HG03571 (cell line): Measurements from ENCODE around the gene HIVEP1.

ENCODE experiments used
- ATAC-seq: cut with Tn5 transposase; IDR thresholded peaks from one replicate; pipeline ENCODE4 v1.9.1; 2021; ENCODE audit not compliant: unreplicated experiment

HIVEP1 gene

DNA sequence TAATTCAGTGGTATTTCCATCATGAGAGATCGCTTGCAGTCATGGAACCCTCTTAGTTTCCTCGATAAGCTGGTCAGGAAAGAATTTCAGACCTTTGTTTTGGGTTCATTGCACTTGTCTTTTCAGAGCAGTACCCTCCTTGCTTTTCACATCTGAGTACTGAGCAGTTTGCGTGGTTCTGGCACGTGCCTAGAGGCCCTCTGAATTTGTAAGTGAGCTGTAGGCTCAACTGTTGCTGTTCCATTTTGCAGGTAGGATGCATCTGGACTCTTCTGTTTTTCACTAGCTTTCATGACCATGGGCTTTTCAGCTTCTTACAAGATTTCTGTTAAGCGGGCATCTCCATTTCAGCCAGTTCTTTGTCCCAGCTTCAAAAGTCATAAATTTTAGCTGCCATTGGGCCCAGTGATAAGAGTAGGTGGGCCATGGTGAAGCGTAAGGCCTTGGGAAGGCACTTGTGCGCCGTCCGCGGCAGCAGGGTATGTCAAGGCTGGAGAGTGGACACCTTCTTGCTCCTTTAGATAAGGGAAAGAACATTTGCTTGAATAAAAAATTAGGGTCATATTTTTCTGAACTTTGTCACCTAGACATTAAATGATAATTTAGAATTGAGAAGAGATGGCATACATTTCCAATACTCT lies 35.8 kb downstream of the HIVEP1 start:
- ATAC-seq, result no peak

DNA sequence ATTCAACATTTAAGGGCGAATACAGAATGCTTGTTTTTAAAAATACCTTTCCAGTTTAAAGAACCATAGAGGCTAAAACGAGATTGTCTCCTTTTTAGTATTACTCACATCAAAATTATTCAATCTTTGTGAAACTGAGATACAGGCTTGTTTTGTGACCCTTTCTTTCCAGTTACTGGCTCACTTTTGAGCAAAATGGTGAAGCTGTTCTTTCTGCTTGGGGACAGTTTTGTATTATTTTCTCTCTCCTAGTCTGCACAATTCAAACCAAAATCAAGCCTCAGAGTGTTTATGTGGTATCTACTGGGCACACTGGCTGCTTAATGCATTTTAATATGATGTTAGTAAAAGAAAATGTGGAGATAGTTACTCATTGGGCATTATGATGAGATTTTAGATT lies 36.5 kb downstream of the HIVEP1 start:
- ATAC-seq, result no peak

DNA sequence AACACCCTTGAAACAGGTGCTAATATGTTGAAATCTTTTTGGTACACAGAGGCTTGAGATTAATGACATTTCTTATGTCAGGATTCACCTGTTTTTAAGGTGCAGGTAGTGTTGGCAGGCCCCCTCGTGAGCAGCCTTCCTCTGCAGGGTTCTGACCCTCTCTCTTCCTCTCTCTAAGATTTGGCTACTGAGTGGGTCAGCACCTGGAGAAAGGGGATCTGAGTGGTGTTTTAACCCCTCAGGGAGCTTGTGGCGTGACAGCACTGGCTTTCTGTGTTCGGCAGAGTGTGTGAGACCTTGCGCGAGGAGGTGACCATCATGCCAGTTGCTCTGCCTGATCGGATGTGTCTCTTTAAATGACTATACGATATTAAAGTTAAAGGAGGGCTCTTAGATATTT lies 37.1 kb downstream of the HIVEP1 start:
- ATAC-seq, result peak; percentile 40

DNA sequence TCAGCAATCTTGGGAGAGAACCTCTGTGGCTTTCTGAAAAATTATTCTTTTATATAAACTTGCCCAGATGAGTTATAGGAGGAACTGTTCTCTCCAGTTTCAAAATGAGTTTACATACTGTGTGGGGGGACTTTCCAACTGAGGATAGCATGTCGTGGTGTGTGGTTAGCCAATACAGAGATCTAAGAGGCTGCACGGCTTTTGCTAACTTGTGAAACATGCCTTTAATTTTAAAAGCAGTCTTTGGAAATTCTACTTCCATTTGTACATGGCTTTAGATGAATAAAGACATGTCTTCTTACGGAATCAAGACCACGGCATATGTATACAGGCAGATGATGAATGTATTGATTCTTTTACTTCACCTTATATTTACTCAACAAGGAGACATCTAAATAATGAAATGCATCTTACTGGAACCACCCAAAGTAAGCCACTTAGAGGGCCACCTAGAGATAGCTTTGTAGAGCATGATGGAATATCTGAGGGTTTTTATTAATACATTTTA lies 39.8 kb downstream of the HIVEP1 start:
- ATAC-seq, result peak; percentile 83

DNA sequence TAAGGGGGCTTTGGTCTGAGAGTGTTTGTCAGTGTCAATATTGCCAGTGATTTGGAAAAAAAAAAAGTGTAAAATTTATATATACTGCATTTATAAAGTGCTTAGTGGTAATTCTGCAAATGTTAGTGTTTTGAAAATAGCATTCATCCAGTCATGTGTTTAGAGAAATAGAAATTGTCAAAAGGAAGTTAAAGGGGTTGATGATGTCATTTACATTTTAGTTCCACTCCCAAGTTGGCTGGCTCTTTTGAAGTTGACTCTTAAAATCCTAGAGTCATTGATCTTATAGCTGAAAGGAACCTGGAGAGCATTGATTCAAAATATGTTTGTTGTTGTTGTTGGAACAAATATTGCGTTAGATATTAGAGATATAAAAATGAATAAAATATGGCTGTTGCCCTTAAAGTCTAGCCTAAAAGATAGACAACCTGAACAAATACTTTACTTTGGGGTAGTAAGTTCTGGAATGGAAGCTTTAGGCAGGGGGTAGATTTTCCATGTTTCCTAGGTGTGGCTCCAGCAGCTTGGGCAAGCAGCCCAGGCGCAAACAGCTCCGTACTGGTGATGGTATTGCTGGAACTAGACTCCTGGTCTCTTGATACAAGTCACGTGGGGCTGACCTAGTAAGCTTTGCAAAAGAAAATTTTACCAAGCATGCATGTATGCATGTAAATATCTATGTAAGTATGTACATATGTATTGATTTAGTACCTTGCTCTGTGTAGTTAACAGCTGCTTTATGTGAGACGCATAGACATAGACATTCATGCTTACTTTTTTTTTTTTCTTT lies 46.3 kb downstream of the HIVEP1 start:
- no peak for ATAC-seq

DNA sequence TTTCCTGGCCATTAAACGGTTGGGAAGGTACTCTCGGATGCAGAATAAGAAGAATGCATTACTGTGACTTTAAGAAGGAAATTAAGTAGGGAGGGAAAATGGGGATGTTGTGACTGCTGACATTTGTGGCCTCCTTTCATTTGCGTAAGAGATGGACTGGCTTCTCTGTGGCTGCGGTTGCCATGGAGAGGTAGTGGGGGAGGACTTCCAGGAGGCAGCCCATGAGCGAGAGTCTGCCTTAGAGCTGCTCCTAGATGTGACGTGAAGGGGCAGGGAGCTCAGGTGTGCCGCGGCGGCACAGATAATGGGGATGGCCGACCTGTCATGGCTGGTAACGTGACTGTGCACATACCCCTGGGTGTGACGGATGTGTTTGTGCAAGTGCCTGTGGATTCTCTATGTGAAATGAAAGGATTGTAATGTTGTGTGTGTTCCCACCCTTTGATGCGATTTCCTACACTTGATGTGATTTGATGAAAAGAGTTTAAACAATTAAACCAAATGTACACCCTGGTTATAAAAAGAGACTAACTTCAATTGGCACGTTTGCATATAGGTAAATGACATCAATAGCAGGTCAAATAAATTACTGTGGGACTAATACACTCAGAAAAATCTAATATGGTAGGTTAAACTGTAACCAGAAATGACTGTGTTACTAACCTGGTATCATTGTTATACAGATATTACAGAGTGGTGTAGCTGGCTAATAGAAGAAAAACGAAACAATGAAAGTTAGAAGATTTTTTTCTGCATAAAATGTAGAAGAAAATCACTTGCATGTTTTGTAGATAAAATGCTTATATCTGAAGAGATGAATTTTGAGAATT lies 48.9 kb downstream of the HIVEP1 start:
- peak; percentile 71 for ATAC-seq

DNA sequence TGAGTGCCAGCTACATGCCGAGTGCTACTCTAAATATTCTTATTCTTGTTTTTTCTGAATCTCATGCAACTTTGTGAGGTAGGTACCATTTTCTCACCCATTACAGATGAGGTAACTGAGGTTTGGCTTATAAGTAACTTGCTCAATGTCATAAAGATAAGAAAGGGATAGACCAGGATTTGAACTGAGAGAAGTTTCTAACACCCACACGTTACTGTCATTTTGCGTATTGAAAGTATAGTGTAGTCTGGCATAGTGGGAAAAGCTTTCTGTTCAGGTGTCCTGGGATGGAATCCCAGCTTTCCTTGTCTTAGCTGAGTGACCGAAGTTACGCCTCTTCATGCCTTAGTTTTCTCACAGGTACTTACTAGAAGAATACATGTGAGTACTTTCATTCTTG lies 50.5 kb downstream of the HIVEP1 start:
- ATAC-seq, result no peak

DNA sequence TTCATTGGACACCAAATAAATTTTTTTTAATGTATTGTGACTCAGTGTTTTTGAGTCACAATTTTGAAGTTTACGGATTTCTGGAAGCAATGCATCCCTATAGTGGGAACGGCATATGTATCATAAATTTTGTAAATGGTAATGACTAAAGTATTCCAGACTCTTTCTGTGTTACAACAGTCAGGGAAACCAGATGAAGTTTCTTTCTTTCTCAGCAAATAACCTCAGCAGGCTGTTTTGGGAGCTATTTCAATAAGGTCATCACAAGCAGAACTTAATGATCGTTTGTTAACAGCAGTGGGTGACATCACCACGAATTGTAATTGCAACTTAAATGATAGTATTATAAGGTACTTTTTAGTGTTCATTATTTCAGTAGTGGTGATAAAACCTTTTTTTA lies 52.0 kb downstream of the HIVEP1 start:
- ATAC-seq, result no peak

DNA sequence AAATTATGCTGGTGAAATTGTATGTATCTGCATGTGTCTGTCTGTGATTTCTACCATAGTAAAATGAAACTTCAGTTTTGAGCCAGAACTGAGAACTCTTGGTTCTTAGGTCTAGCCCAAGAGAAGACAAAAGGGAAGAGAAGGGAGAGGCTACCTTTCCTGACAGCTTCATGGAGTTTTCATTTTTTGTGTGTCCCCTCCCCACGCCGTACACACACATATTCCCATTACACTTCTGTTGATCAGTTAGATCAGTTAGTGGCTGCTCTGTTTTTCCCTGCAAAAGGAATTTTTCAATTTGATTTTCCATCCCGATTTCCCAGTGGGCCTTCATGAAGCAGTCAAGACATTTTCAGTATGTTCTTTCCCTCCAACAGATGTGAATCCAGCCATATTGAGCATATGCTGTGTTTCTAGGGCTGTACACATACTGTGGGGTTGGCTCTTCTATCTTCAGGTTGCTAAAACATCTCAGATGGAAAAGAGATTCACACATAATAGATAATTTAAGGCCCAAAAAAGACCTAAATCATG lies 52.5 kb downstream of the HIVEP1 start:
- ATAC-seq, result no peak

DNA sequence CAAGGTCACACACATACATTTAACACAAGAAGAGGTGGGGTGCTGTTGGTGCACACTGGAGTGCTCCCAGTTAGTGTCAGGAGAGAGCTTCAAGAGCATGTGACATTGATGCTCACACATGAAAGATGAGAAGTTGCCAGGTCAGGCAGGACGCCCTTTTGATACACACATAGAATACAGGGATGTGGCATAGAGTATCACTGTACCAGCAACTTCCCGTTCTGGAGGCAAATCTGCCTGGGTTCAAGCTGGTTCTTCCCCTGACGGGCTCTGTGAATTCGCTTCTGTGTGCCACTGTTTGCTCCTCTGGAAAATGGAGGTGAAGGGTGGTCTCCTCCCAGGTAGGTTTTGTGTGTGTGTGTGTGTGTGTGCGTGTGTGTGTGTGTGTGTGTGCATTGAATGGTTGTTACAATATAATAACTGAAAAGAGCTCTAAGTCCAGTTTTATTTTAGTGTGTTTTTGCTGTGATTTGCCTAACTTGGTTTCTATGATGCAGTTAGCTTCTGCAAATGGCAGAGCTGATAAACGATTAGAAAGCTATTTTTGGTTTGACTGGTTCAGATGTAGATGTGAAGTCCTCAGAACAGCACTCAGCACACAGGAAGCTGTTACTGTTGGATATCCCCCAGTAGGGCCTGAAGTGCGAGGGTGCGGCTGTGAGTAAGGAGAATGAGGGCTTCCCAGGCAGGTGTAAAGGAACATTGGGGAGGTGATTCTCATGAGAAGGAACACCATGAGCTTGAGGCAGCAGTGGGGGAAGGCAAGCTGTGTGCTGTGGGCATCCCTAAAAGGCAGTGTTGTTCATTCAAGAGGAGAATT lies 53.4 kb downstream of the HIVEP1 start:
- ATAC-seq, result peak; percentile 35

DNA sequence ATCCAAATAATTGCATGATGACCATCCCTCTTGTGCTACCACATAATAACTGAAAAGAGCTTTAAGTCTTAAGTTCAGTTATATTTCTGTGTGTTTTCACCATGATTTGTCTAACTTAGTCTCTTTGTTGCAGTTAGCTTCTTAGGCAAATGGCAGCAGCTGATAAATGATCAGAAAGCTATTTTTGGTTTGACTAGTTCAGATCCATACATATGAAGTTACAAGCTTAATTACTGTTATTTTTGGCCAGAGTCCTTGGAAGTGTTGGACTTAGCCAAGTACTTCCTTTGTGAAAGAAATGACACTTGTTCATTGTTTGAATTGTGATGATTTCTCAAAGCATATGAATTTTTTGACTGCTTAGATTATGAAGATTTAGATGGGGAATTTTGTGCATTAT lies 54.2 kb downstream of the HIVEP1 start:
- ATAC-seq, result no peak

DNA sequence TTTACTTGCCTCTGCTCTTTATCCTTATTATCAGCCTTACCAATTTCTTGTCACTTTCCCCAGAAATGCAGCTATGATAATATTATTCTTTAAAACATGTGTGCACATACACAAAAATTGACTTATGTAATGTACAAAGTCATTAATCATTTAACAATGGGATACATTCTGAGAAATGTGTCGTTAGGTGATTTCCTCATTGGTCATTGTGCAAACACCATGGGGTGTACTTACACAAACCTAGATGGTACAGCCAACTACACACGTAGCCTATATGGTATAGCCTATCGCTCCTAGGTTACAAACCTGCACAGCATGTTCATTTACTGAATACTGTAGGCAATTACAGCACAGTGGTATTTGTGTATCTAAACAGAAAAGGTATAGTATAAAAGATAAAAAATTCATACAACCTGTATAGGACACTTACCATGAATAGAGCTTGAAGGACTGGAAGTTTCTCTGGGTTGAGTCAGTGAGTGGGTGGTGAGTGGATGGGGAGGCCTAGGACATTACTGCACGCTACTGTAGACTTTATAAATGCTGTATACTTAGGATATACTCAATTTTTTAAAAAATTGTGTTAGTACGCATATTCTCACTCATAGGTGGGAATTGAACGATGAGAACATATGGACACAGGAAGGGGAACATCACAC lies 56.9 kb downstream of the HIVEP1 start:
- no peak for ATAC-seq

DNA sequence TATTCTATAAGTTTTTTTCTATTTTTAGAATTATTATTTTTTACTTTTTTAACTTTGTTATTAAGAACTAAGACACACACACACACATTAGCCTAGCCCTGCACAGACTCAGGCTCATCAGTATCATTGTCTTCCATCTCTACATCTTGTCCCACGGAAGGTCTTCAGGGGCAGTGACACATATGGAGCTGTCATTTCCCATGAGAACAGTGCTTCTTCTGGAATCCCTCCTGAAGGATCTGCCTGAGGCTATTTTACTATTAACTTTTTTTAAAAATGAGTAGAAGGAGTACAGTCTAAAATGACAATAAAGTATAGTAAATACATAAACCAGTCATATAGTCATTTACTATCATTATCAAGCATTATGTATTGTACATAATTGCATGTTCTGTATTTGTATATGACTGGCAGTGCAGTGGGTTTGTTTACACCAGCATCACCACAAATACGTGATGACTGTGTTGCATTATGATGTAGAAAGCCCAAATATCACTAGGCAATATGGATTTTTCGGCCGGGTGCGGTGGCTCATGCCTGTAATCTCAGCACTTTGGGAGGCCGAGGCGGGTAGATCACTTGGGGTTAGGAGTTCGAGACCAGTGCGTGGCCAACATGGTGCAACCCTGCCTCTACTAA lies 57.9 kb downstream of the HIVEP1 start:
- no peak for ATAC-seq

DNA sequence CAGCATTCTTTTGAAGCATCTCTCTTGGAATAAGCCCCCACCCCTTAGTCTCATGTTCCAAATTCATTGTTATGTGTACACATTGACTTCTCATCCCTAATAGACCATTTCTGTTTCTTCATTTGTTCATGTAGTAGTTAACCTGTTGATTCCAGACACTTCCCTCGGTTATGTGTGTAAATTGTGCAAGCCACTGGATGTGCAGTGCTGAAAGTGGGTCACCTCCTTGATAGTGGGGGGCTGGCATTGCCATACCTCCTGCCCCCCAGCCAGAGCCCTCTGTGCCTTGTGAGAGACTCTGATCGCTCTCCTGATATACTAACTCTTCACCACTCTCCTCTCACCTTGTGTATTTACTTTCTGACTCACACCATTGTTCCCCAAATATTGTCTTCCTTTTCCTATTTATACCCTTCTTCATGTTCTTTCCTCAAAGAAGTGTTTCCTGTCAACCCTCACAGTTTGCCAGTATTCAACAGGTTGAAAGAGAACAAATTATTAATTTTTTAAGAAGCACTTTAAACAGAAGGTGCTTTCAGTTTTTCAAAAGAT lies 59.0 kb downstream of the HIVEP1 start:
- no peak for ATAC-seq

DNA sequence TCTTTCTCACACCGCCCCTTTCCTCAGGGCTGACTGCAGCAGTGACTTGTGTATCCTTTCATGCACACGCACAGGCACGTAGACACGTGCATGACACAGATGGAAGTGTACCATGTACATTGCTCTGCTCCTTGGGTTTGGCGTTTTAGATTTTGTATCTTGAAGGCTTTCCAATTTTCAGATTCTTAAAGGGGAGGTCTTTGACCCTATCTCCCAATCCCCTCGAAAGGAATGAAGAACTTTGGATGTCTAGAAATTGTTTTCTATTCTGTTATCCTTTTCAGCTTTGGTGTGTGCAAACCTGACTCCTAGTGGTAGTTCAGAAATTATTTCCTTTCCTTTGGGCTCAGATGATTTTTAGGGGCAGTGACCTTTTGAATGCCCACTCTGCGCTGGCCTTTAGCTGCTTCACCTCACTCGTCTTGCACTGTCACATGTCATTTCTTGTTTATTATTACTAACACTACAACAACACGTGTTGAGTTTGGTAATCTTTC lies 63.0 kb downstream of the HIVEP1 start:
- ATAC-seq, result no peak

DNA sequence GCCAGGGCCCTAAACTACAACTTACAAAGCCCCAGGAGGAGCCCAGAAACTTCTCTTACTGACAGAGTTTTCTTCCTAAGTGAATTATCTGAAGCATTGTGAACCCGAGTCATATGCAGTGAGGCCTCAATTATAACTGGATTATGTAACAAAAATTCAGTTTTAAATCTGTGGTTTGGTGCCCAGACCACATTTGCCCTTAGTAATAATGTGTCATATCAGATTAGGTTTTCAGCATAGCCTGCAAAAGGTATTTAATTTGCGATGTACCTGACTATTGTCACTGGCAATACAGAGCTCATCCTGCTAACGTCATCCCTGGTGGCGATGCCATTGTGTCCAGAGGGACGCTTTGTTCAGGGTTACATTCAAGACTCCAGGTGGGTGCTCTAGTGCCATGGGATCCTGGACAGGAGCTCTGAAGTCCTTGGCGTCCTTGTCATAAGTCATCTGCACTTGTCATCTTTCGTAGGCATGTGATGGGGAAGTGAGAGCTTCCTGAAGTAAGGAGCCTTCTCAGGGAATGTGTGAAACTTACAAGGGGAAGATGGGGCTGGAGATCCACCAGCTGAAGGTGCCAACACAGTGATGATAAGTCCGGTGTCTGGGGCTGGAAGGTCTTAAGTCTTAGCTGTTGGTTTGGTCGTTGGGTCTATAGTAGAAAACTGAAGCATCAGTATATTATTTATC lies 65.1 kb downstream of the HIVEP1 start:
- no peak for ATAC-seq

DNA sequence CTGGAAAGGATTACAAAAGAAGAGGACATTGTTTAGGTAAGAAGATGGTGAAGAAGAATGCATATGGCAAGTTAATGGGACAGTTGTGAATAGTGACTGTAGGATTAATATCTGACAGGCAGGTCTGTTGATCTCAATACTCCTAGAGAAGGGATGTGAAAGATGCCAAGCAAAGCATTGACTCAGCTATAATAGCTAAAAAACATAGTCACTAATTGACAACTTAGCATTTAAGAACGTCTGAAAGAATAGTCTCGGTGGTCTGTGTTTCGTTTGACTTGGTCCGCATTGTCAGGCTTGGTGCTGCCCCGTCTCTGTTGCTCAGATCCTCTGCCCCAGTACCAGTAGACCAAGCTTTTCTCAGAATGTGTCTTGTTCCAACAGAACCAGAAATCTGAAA lies 65.9 kb downstream of the HIVEP1 start:
- no peak for ATAC-seq

DNA sequence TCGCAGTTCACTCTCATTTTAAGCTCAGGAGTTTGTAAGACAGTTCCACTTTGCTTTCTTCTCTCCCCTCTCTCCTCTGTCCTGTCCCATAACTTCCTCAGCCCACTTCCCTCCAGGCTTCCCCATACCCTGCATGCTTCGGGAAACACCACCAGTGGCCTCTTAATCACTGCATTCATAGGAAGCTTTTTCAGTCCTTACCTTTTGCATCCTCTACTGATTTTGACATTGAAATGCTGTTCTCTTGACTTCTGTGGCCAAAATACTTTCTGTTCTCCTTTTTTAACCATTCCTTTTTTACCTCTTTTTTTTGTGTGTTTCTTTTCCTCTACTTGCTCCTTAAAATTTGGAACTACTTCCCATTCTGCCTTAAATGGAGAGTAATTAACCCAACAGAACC lies 69.7 kb downstream of the HIVEP1 start:
- ATAC-seq, result no peak
